Body of pancreas (tissue), 4 donors: Measurements from ENCODE around the gene NDUFAB1. TPM values are rescaled to one million over a fixed set of nuclear protein-coding genes. Genes with fewer than 3 reads are reported as not detected.

Experiments used
- ATAC-seq: fragments of 150-250 bp; one replicate; pipeline ENCODE4 v1.9.1; 2016
- DNase-seq, 4 donors: peaks; one replicate each; pipeline ENCODE4 v3.0.0-alpha.2; 2019
- H3K27ac ChIP-seq, 4 donors: fragments of 200-600 bp; sonication (generic); 1 replicate in 3 of 4; 2 replicates in 1 of 4; pipeline versions ENCODE4 v1.5.1 to v1.6.1; 2016 to 2019; ENCODE audit warnings: mild to moderate bottlenecking in 1 of 4, mixed read lengths in 1 of 4, moderate library complexity in 1 of 4
- H3K27me3 ChIP-seq, 2 donors: fragments of 200-600 bp; sonication (generic); one replicate each; pipeline ENCODE4 v1.6.0; 2016; ENCODE audit warnings: mild to moderate bottlenecking in 1 of 2
- H3K36me3 ChIP-seq, 2 donors: fragments of 200-600 bp; sonication (generic); replicated peaks in 1 of 2; 2 replicates each; pipeline ENCODE4 v1.5.1; 2016; ENCODE audit warnings: low read depth in 2 of 2; ENCODE audit not compliant: insufficient read depth in 1 of 2
- H3K4me1 ChIP-seq: fragments of 200-600 bp; sonication (generic); one replicate; pipeline ENCODE4 v1.6.0; 2016
- H3K4me3 ChIP-seq, 2 donors: fragments of 200-600 bp; sonication (generic); 1 replicate in 1 of 2; 2 replicates in 1 of 2; pipeline ENCODE4 v1.5.1; 2016 to 2019
- H3K9me3 ChIP-seq, 3 donors: fragments of 200-600 bp; sonication (generic); 1 replicate in 2 of 3; 2 replicates in 1 of 3; pipeline ENCODE4 v1.5.1; 2016
- POLR2A ChIP-seq, 3 donors: fragments of 450-650 bp; IDR thresholded peaks; one replicate each; pipeline ENCODE4 v1.6.1; 2016; ENCODE audit warnings: antibody characterized with exemption in 3 of 3, mild to moderate bottlenecking in 2 of 3
- WGBS, 2 donors: methylation state at CpG; one replicate each; pipeline ENCODE4 v1.1.5; 2017; 5-methylcytosine and 5-hydroxymethylcytosine counted together
- intact Hi-C: fragments of 100-400 bp; cut with DNase I; formaldehyde crosslinking; loops from one replicate; pipeline ENCODE4 v1.15.1; 2023
- total RNA-seq, 2 donors: library from RNA; depleted of rRNA; stranded (reverse); fragments of >200 nt; gene quantifications; one replicate each; pipeline ENCODE4 v1.1.0, GENCODE V29; 2016
- TF ChIP-seq, protein P1 (sequence below), 7 experiments: fragments of 450-650 bp in 4 of 7; fragments of 200-600 bp in 3 of 7; sonication (generic) in 3 of 7; IDR thresholded peaks; one replicate each; pipeline ENCODE4 v1.5.1; 2016 to 2019; ENCODE audit warnings: antibody characterized with exemption in 7 of 7

NDUFAB1 gene
- total RNA-seq, 2 donors from 2014 or later: 16.2 to 42.0 TPM

DNA sequence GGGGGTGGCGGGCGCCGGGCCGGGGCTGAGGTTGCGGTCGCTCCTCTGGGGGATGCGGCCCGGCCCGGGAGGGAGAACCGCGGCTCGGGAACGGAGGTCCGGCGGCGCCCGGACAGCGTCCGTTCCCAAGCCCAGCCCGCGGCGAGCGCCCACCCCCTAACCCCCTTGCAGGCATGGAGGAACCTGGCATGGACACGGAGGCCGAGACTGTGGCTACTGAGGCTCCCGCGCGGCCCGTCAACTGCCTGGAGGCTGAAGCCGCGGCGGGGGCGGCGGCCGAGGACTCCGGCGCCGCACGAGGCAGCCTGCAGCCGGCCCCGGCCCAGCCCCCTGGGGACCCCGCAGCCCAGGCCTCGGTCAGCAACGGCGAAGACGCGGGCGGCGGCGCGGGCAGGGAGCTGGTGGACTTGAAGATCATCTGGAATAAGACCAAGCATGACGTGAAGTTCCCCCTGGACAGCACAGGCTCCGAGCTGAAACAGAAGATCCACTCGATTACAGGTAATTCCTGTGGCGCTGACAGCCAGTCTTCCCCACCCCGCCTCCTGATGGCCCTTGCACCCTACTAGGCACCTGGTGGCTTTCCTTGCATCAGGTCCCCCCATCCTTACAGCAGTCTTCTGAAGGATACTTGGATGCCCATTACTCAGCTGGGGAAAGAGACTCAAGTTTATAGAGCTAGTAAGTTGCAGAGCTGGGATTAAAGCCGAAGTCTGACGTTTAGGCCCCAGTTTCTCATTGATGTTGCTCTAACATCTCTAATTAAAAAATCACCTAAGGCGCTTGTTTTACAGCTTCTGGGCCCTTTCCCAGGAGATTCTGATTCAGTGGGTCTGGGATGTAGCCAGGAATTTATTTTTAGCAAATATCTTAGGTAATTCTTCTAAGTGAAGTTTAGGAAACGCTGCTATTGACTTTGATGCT is 38.1 kb downstream of the NDUFAB1 start:
- H3K27me3 ChIP-seq: no peaks in the 10 kb centered on the region
- WGBS, 2 donors: 1 to 11% methylated on average over 5 to 56 of the region's 60 CpGs
- H3K9me3 ChIP-seq: no peaks in the 10 kb centered on the region
- H3K4me1 ChIP-seq: peaks cover 41% of the 10 kb centered on the region
- intact Hi-C loops: loop anchor here (10.0 kb wide), 1 partner anchor 53 kb away; no protein-coding TSS in a partner anchor
- H3K4me3 ChIP-seq: peak overlapping the region; percentile 72 to 90
- H3K27ac ChIP-seq: peak overlapping the region; percentile 81 to 91 (median 83)
- peak; percentile 1 for ATAC-seq
- TF ChIP-seq POLR2A (IDR thresholded peaks at IDR 0.05): no peak
- TF ChIP-seq, protein P1, sequence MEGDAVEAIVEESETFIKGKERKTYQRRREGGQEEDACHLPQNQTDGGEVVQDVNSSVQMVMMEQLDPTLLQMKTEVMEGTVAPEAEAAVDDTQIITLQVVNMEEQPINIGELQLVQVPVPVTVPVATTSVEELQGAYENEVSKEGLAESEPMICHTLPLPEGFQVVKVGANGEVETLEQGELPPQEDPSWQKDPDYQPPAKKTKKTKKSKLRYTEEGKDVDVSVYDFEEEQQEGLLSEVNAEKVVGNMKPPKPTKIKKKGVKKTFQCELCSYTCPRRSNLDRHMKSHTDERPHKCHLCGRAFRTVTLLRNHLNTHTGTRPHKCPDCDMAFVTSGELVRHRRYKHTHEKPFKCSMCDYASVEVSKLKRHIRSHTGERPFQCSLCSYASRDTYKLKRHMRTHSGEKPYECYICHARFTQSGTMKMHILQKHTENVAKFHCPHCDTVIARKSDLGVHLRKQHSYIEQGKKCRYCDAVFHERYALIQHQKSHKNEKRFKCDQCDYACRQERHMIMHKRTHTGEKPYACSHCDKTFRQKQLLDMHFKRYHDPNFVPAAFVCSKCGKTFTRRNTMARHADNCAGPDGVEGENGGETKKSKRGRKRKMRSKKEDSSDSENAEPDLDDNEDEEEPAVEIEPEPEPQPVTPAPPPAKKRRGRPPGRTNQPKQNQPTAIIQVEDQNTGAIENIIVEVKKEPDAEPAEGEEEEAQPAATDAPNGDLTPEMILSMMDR (IDR thresholded peaks at IDR 0.05): no peak
- peaks cover 3 to 12% of the 10 kb centered on the region in 2 donors for H3K36me3 ChIP-seq
- DNase-seq: peak in 1 of 4 donors; percentile 34

DNA sequence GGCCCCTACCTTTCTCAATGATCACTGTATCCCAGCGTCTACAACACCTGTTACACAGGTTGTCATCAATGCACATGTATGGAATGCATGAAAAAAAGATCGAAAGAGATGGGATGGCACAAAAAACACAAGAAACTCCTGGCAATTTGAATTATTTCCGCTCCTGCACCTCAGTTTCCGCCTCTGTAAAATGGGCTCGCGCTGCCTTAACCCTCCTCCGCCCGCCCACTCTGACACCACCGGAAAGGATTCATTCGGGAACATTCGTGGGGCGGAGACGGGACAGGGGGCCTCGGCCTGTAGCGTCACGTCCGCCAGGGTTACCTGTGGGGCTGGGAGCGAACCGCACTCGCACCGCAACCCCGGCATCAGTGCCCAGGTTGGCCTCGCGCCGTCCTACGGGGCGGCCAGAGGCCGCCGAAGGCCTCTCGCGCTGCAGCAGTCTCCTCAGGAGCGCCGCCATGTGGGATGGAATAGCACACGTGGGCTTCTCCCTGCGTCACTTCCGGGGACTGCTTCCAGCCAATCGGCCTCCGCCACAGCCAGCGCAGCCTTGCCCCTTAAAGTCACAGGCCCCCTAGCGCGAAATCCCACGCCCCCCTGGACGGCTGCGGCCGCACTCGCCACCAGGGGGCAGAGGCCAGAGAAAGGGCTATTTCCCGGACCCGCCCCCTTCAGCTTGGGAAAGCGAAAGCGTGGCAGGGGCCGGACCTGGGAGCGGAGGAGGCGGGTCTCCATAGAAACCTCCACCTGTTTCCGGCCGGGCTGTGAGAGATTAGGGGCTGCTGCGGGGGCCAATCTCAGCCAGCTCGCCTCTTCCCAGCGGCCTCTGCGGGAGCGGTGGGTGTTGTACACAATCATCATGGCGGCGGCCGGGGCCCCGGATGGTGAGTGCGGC is 39.0 kb downstream of the NDUFAB1 start, which contains the start of the genes EARS2 and UBFD1:
TSS of gene EARS2 (minus strand) at position 470 of the 898 bp plus-strand sequence. CDS start at position 463, 7 bp downstream.
TSS of gene UBFD1 (plus strand) at position 847 of the 898 bp plus-strand sequence. CDS start at position 863, 16 bp downstream.
- Histone ChIP-seq H3K27me3 (no peaks in the 10 kb centered on the region), H3K4me3 (peak within 1 kb of the TSS; percentile 72 to 90), H3K4me1 (peaks cover 41% of the 10 kb centered on the region), H3K9me3 (no peaks in the 10 kb centered on the region), H3K27ac (peak within 1 kb of the TSS; percentile 81 to 91 (median 83)), H3K36me3 (peaks cover 0 to 7% of the 10 kb centered on the region in 2 donors)
- ATAC-seq (peak; percentile 96), DNase-seq (peak; percentile 98 to 99 (median 99))
- peak; percentile 8 to 73 (median 64) for TF ChIP-seq POLR2A (IDR thresholded peaks at IDR 0.05)
- TF ChIP-seq, protein P1 (IDR thresholded peaks at IDR 0.05): peak; percentile 89 to 100 (median 99)
- 1 to 3% methylated on average over 24 to 65 of the region's 65 CpGs for WGBS, 2 donors
- intact Hi-C loops: loop anchor here (10.0 kb wide), 1 partner anchor 52 kb away; no protein-coding TSS in a partner anchor

DNA sequence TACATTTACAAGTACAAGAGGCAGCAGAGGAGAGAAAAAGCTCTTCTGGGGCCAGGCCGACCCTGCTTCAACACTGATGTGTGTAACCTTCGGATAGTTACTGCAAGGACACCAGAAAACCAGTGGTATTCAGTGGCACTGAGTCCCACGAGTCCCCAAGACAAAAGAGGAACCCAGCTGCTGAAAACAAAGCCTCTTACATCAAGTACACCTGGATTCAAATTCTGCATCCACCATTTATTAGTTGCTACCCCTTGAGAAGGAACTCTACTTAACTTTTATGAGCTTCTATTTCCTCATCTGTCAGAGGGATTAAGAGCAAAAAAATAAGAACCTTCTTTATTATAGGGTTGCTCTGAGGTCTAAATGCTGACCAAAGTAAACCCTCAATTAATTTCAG is 41.6 kb downstream of the NDUFAB1 start:
- intact Hi-C loops: loop anchor here (10.0 kb wide), 1 partner anchor 50 kb away; no protein-coding TSS in a partner anchor
- Histone ChIP-seq H3K4me3 (no peak overlapping the region), H3K36me3 (peaks cover 9 to 14% of the 10 kb centered on the region in 2 donors), H3K4me1 (peaks cover 27% of the 10 kb centered on the region), H3K9me3 (no peaks in the 10 kb centered on the region), H3K27me3 (no peaks in the 10 kb centered on the region), H3K27ac (no peak overlapping the region)
- 79 to 83% methylated on average over 3 of the region's 3 CpGs for WGBS, 2 donors
- ATAC-seq (no peak), DNase-seq (no peak)
- TF ChIP-seq POLR2A (IDR thresholded peaks at IDR 0.05): no peak
- TF ChIP-seq, protein P1 (IDR thresholded peaks at IDR 0.05): no peak

DNA sequence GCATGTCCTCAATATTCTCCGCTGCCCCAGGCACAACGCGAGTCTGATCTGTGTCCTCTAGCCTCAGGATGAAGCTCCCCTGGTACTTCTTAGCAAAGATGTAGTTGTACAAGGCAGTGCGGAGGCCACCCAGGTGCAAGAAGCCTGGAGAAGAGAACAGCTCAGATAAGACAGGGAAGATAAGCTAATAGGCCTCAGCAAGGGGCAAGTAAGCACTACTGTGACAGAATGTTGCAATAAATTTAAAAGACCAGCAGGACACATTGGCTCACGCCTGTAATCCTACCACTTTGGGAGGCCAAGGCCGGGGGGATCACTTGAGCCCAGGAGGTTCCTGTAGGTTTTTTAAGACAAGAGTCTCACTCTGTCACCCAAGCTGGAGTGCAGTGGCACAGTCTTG is 44.0 kb downstream of the NDUFAB1 start:
- H3K27me3 ChIP-seq: no peaks in the 10 kb centered on the region
- H3K4me1 ChIP-seq: peaks cover 11% of the 10 kb centered on the region
- no peak overlapping the region for H3K27ac ChIP-seq
- TF ChIP-seq, protein P1 (IDR thresholded peaks at IDR 0.05): no peak
- TF ChIP-seq POLR2A (IDR thresholded peaks at IDR 0.05): no peak
- WGBS, 2 donors: 74 to 86% methylated on average over 6 of the region's 6 CpGs
- DNase-seq (no peak), ATAC-seq (no peak)
- H3K36me3 ChIP-seq: peaks cover 17 to 22% of the 10 kb centered on the region in 2 donors
- H3K9me3 ChIP-seq: no peaks in the 10 kb centered on the region
- H3K4me3 ChIP-seq: no peak overlapping the region
- intact Hi-C loops: loop anchor here (10.0 kb wide), 1 partner anchor 47 kb away; no protein-coding TSS in a partner anchor
